HFFc6 (cell line): Measurements from ENCODE around the gene FAM168A. TPM values are rescaled to one million over a fixed set of nuclear protein-coding genes. Genes with fewer than 3 reads are reported as not detected.

Experiments
- DNase-seq: peaks from one replicate; pipeline ENCODE4 v3.0.0-alpha.2; 2018
- H3K27ac Mint-ChIP-seq: 2 replicates; pipeline ENCODE4 v1.8.0; 2020; ENCODE audit warnings: mild to moderate bottlenecking, mixed read lengths
- H3K27me3 Mint-ChIP-seq: 2 replicates; pipeline ENCODE4 v1.8.0; 2021; ENCODE audit warnings: mild to moderate bottlenecking, moderate library complexity, mixed read lengths; ENCODE audit not compliant: insufficient read depth
- H3K36me3 Mint-ChIP-seq: 2 replicates; pipeline ENCODE4 v1.8.0; 2021; ENCODE audit warnings: low read depth, mixed read lengths
- H3K4me1 Mint-ChIP-seq: 2 replicates; pipeline ENCODE4 v1.8.0; 2020; ENCODE audit warnings: low read depth, mixed read lengths
- H3K4me3 Mint-ChIP-seq: 2 replicates; pipeline ENCODE4 v1.8.0; 2020; ENCODE audit warnings: mild to moderate bottlenecking, moderate library complexity, mixed read lengths
- H3K9me3 Mint-ChIP-seq: 2 replicates; pipeline ENCODE4 v1.8.0; 2020; ENCODE audit warnings: mild to moderate bottlenecking, mixed read lengths
- CTCF ChIP-seq: fragments of 200-600 bp; sonication (generic); IDR thresholded peaks from 2 replicates; pipeline ENCODE4 v1.5.0; 2021; ENCODE audit warnings: antibody characterized with exemption, mild to moderate bottlenecking
- total RNA-seq, 6 experiments: library from RNA; stranded (reverse); fragmentation: NEBNext Ultra II Directional; extraction: Animal tissue kit (Norgen Biotek cat#: 25700); gene quantifications; 2 replicates in 1 of 6; 3 replicates in 5 of 6; pipeline ENCODE4 v1.2.3, GENCODE V29; 2021

The FAM168A gene
- total RNA-seq, 6 experiments from 2014 or later = 32.6 to 40.1 (median 38.8) TPM

- no peak for TF ChIP-seq CTCF
- no peak overlapping the region for H3K4me3 Mint-ChIP-seq
- peaks cover 3% of the 10 kb centered on the region; the same call in 1 of the 2 replicates for H3K9me3 Mint-ChIP-seq
- no peak overlapping the region for H3K27ac Mint-ChIP-seq
- peaks cover 4% of the 10 kb centered on the region; the same call in 1 of the 2 replicates for H3K36me3 Mint-ChIP-seq
- peaks cover 26% of the 10 kb centered on the region for H3K4me1 Mint-ChIP-seq
- no peaks in the 10 kb centered on the region for H3K27me3 Mint-ChIP-seq
- no peak for DNase-seq
Observed at GRCh38 chr11:73481626-73482025, 116.3 kb downstream of the FAM168A start.

GRCh38 chr11:73480677-73481076, 117.2 kb downstream of the FAM168A start:
- H3K4me1 Mint-ChIP-seq = peaks cover 26% of the 10 kb centered on the region
- DNase-seq = no peak
- no peak overlapping the region for H3K4me3 Mint-ChIP-seq
- no peaks in the 10 kb centered on the region for H3K27me3 Mint-ChIP-seq
- no peak for TF ChIP-seq CTCF
- peaks cover 5% of the 10 kb centered on the region; the same call in 1 of the 2 replicates for H3K36me3 Mint-ChIP-seq
- no peak overlapping the region for H3K27ac Mint-ChIP-seq
- peaks cover 3% of the 10 kb centered on the region; the same call in 1 of the 2 replicates for H3K9me3 Mint-ChIP-seq

DNA sequence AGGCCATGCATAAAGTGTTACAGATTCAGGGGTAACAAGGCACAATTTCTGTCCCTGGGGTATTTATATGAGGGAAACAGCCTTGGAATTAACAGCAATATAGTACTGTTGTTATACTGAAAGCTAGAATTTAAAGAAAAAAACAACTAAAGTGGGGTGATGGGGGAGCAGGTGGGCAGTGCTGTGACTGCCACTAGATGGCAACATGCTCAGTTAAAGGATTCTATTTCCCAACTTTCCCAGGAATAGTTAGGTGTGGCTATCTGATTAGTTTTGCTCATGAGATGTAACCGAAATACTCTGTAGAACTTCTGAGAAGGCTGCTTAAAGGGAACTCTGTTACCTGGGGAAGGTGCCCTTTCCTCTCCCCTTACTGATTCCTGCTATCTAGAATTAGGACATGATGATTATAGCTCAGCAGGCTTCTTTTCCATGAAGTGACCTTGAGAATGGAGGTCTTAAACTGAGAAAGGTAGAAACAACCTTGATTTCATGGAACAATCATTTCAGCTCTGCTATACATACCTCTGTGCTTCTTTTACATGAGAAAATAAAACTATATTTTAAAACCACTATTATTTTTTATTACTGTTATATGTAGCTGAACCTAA, 119.1 kb downstream of the FAM168A start:
- H3K27ac Mint-ChIP-seq = no peak overlapping the region
- no peak overlapping the region for H3K4me3 Mint-ChIP-seq
- H3K27me3 Mint-ChIP-seq = no peaks in the 10 kb centered on the region
- peak; percentile 43 for DNase-seq
- H3K4me1 Mint-ChIP-seq = peaks cover 26% of the 10 kb centered on the region
- peaks cover 5% of the 10 kb centered on the region; the same call in 1 of the 2 replicates for H3K36me3 Mint-ChIP-seq
- TF ChIP-seq CTCF = peak; percentile 93
- peaks cover 3% of the 10 kb centered on the region; the same call in 1 of the 2 replicates for H3K9me3 Mint-ChIP-seq

- no peak for DNase-seq
- Mint-ChIP-seq H3K9me3 (peaks cover 3% of the 10 kb centered on the region; the same call in 1 of the 2 replicates), H3K27me3 (no peaks in the 10 kb centered on the region), H3K4me1 (peaks cover 26% of the 10 kb centered on the region), H3K36me3 (peaks cover 5% of the 10 kb centered on the region; the same call in 1 of the 2 replicates), H3K27ac (no peak overlapping the region), H3K4me3 (no peak overlapping the region)
- no peak for TF ChIP-seq CTCF
Observed at GRCh38 chr11:73477518-73477917, 120.4 kb downstream of the FAM168A start.

GRCh38 chr11:73475549-73476095, 122.3 kb downstream of the FAM168A start:
- TF ChIP-seq CTCF = no peak
- no peaks in the 10 kb centered on the region for H3K27me3 Mint-ChIP-seq

More at GRCh38 chr11:73475549-73476095, 122.3 kb downstream of the FAM168A start:
- Mint-ChIP-seq H3K36me3 (peaks cover 5% of the 10 kb centered on the region; the same call in 1 of the 2 replicates), H3K9me3 (peaks cover 3% of the 10 kb centered on the region; the same call in 1 of the 2 replicates), H3K27ac (no peak overlapping the region), H3K4me3 (no peak overlapping the region), H3K4me1 (peaks cover 20% of the 10 kb centered on the region)
- no peak for DNase-seq
